ENCODE data around the gene ZNF697. TPM values are rescaled to one million over a fixed set of nuclear protein-coding genes. Genes with fewer than 3 reads are reported as not detected.

ZNF697 gene
- total RNA-seq, 1 experiment from 2014 or later: 18.0 TPM

DNA sequence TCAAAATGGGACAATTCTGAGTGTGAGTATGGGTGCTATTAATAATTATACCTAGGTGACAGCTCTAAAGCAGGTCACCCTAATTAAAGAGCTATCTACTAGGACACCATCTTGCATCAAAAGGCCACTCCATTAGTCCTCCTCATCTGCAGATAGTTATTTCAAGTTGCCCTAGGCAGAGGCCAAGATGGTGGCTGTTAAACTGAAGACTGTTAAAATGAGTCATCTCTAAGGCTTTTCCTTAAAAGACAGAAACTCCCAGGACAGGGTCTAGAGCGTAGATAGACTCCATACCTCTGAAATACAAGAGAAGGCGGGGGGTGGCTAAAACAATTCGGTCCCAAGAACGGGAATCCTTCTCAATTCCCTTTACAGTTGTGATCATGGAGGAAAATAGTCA, 4.5 kb upstream of the ZNF697 start:
- Mint-ChIP-seq H3K9me3 (no peaks in the 10 kb centered on the region), H3K27ac (no peak overlapping the region), H3K4me1 (peaks cover 42% of the 10 kb centered on the region), H3K36me3 (no peaks in the 10 kb centered on the region), H3K4me3 (no peak overlapping the region), H3K27me3 (ENCODE audit: low read depth) (peaks cover 15% of the 10 kb centered on the region)
- DNase-seq (ENCODE audit: low spot score) (no peak), ATAC-seq (no peak)
- ChIA-PET POLR2A (no interaction called here), CTCF (no interaction called here)
- TF ChIP-seq RELA (CRISPR knock-in tag; IDR thresholded peaks at IDR 0.05; ENCODE audit: borderline replicate concordance) (no peak), MYBL2 (CRISPR knock-in tag; IDR thresholded peaks at IDR 0.05) (no peak), CBFB (CRISPR knock-in tag; IDR thresholded peaks at IDR 0.05; ENCODE audit: low read depth) (no peak)
- TF ChIP-seq, protein P1, sequence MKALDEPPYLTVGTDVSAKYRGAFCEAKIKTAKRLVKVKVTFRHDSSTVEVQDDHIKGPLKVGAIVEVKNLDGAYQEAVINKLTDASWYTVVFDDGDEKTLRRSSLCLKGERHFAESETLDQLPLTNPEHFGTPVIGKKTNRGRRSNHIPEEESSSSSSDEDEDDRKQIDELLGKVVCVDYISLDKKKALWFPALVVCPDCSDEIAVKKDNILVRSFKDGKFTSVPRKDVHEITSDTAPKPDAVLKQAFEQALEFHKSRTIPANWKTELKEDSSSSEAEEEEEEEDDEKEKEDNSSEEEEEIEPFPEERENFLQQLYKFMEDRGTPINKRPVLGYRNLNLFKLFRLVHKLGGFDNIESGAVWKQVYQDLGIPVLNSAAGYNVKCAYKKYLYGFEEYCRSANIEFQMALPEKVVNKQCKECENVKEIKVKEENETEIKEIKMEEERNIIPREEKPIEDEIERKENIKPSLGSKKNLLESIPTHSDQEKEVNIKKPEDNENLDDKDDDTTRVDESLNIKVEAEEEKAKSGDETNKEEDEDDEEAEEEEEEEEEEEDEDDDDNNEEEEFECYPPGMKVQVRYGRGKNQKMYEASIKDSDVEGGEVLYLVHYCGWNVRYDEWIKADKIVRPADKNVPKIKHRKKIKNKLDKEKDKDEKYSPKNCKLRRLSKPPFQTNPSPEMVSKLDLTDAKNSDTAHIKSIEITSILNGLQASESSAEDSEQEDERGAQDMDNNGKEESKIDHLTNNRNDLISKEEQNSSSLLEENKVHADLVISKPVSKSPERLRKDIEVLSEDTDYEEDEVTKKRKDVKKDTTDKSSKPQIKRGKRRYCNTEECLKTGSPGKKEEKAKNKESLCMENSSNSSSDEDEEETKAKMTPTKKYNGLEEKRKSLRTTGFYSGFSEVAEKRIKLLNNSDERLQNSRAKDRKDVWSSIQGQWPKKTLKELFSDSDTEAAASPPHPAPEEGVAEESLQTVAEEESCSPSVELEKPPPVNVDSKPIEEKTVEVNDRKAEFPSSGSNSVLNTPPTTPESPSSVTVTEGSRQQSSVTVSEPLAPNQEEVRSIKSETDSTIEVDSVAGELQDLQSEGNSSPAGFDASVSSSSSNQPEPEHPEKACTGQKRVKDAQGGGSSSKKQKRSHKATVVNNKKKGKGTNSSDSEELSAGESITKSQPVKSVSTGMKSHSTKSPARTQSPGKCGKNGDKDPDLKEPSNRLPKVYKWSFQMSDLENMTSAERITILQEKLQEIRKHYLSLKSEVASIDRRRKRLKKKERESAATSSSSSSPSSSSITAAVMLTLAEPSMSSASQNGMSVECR (CRISPR knock-in tag; IDR thresholded peaks at IDR 0.05; ENCODE audit: borderline replicate concordance): no peak

DNA sequence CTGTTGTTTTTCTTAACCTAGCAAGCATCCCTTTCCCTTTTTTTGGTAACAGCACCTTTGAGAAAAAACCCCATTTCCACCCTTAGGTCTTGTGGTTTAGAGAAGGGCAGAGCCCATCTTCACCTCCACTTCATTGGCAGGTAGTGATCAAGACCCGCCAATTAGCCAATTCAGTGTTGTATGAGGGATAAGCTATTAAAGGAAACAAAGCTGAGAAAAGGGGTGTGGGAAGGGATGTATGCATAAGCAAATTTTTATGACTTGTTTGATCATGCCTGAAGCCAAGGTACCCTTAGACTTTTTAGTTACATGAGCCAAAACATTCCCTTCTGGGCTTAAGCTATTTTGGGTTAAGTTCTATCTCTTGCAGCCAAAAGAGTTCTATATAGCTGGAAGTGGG, 3.6 kb upstream of the ZNF697 start:
- TF ChIP-seq, protein P2, sequence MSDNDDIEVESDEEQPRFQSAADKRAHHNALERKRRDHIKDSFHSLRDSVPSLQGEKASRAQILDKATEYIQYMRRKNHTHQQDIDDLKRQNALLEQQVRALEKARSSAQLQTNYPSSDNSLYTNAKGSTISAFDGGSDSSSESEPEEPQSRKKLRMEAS (CRISPR knock-in tag; IDR thresholded peaks at IDR 0.05): no peak
- TF ChIP-seq CREB1 (CRISPR knock-in tag; IDR thresholded peaks at IDR 0.05): no peak
- TF ChIP-seq, protein P3, sequence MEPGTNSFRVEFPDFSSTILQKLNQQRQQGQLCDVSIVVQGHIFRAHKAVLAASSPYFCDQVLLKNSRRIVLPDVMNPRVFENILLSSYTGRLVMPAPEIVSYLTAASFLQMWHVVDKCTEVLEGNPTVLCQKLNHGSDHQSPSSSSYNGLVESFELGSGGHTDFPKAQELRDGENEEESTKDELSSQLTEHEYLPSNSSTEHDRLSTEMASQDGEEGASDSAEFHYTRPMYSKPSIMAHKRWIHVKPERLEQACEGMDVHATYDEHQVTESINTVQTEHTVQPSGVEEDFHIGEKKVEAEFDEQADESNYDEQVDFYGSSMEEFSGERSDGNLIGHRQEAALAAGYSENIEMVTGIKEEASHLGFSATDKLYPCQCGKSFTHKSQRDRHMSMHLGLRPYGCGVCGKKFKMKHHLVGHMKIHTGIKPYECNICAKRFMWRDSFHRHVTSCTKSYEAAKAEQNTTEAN (CRISPR knock-in tag; IDR thresholded peaks at IDR 0.05): no peak
- no peak for TF ChIP-seq KAT7 (CRISPR knock-in tag; IDR thresholded peaks at IDR 0.05; ENCODE audit: borderline replicate concordance)
- no peak for TF ChIP-seq NFATC4 (CRISPR knock-in tag; IDR thresholded peaks at IDR 0.05)
- no peak for TF ChIP-seq NR3C1 (CRISPR knock-in tag; conservative IDR thresholded peaks at IDR 0.05; ENCODE audit: low read depth)
- TF ChIP-seq, protein P4, sequence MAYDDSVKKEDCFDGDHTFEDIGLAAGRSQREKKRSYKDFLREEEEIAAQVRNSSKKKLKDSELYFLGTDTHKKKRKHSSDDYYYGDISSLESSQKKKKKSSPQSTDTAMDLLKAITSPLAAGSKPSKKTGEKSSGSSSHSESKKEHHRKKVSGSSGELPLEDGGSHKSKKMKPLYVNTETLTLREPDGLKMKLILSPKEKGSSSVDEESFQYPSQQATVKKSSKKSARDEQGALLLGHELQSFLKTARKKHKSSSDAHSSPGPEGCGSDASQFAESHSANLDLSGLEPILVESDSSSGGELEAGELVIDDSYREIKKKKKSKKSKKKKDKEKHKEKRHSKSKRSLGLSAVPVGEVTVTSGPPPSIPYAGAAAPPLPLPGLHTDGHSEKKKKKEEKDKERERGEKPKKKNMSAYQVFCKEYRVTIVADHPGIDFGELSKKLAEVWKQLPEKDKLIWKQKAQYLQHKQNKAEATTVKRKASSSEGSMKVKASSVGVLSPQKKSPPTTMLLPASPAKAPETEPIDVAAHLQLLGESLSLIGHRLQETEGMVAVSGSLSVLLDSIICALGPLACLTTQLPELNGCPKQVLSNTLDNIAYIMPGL (CRISPR knock-in tag; IDR thresholded peaks at IDR 0.05): no peak
- TF ChIP-seq, protein P5, sequence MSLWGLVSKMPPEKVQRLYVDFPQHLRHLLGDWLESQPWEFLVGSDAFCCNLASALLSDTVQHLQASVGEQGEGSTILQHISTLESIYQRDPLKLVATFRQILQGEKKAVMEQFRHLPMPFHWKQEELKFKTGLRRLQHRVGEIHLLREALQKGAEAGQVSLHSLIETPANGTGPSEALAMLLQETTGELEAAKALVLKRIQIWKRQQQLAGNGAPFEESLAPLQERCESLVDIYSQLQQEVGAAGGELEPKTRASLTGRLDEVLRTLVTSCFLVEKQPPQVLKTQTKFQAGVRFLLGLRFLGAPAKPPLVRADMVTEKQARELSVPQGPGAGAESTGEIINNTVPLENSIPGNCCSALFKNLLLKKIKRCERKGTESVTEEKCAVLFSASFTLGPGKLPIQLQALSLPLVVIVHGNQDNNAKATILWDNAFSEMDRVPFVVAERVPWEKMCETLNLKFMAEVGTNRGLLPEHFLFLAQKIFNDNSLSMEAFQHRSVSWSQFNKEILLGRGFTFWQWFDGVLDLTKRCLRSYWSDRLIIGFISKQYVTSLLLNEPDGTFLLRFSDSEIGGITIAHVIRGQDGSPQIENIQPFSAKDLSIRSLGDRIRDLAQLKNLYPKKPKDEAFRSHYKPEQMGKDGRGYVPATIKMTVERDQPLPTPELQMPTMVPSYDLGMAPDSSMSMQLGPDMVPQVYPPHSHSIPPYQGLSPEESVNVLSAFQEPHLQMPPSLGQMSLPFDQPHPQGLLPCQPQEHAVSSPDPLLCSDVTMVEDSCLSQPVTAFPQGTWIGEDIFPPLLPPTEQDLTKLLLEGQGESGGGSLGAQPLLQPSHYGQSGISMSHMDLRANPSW (CRISPR knock-in tag; conservative IDR thresholded peaks at IDR 0.05; ENCODE audit: low read depth): no peak
- TF ChIP-seq, protein P6, sequence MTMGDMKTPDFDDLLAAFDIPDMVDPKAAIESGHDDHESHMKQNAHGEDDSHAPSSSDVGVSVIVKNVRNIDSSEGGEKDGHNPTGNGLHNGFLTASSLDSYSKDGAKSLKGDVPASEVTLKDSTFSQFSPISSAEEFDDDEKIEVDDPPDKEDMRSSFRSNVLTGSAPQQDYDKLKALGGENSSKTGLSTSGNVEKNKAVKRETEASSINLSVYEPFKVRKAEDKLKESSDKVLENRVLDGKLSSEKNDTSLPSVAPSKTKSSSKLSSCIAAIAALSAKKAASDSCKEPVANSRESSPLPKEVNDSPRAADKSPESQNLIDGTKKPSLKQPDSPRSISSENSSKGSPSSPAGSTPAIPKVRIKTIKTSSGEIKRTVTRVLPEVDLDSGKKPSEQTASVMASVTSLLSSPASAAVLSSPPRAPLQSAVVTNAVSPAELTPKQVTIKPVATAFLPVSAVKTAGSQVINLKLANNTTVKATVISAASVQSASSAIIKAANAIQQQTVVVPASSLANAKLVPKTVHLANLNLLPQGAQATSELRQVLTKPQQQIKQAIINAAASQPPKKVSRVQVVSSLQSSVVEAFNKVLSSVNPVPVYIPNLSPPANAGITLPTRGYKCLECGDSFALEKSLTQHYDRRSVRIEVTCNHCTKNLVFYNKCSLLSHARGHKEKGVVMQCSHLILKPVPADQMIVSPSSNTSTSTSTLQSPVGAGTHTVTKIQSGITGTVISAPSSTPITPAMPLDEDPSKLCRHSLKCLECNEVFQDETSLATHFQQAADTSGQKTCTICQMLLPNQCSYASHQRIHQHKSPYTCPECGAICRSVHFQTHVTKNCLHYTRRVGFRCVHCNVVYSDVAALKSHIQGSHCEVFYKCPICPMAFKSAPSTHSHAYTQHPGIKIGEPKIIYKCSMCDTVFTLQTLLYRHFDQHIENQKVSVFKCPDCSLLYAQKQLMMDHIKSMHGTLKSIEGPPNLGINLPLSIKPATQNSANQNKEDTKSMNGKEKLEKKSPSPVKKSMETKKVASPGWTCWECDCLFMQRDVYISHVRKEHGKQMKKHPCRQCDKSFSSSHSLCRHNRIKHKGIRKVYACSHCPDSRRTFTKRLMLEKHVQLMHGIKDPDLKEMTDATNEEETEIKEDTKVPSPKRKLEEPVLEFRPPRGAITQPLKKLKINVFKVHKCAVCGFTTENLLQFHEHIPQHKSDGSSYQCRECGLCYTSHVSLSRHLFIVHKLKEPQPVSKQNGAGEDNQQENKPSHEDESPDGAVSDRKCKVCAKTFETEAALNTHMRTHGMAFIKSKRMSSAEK (CRISPR knock-in tag; IDR thresholded peaks at IDR 0.05; ENCODE audit: borderline replicate concordance): no peak
- Mint-ChIP-seq H3K4me1 (peaks cover 38% of the 10 kb centered on the region), H3K9me3 (no peaks in the 10 kb centered on the region), H3K4me3 (no peak overlapping the region), H3K27ac (no peak overlapping the region), H3K36me3 (no peaks in the 10 kb centered on the region), H3K27me3 (ENCODE audit: low read depth) (peaks cover 15% of the 10 kb centered on the region)
- no peak for DNase-seq (ENCODE audit: low spot score)
- ChIA-PET POLR2A (no interaction called here), CTCF (interaction anchor here (0.8 to 1.7 kb wide), 2 partner anchors 11 to 40 kb away, joined by 3 read pairs; no protein-coding TSS in a partner anchor)
- no peak for ATAC-seq
